Lower leg skin (tissue), 3 donors: ENCODE measurements around the gene PRSS23.

Source experiments
- POLR2A ChIP-seq, 2 donors: fragments of 450-650 bp; IDR thresholded peaks; one replicate each; pipeline ENCODE4 v1.6.1; 2016 to 2017; ENCODE audit warnings: antibody characterized with exemption in 2 of 2, mild to moderate bottlenecking in 1 of 2, moderate library complexity in 1 of 2
- TF ChIP-seq, protein P1 (sequence below), 3 donors: fragments of 450-650 bp; IDR thresholded peaks; one replicate each; pipeline ENCODE4 v1.5.1; 2016; ENCODE audit warnings: antibody characterized with exemption in 3 of 3, mild to moderate bottlenecking in 3 of 3, moderate library complexity in 2 of 3

DNA sequence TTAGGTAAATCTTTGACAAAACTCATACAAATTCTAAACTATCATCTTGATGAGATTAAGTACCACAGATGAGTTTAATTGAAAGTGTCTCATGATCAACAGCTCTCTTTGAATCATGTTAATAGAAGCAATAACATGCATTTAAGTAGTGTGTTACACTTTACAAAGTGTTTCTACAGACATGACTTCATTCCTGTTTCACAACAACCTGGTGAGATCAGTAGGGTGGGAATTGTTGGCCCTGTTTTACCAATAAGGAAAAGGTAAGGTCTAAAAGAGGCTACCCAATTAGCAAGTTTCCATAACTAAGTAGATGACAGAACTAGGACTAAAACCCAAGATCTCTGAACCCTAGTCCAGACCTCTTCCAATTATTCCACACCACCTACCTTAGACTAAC lies 12.7 kb upstream of the PRSS23 start:
- TF ChIP-seq, protein P1, sequence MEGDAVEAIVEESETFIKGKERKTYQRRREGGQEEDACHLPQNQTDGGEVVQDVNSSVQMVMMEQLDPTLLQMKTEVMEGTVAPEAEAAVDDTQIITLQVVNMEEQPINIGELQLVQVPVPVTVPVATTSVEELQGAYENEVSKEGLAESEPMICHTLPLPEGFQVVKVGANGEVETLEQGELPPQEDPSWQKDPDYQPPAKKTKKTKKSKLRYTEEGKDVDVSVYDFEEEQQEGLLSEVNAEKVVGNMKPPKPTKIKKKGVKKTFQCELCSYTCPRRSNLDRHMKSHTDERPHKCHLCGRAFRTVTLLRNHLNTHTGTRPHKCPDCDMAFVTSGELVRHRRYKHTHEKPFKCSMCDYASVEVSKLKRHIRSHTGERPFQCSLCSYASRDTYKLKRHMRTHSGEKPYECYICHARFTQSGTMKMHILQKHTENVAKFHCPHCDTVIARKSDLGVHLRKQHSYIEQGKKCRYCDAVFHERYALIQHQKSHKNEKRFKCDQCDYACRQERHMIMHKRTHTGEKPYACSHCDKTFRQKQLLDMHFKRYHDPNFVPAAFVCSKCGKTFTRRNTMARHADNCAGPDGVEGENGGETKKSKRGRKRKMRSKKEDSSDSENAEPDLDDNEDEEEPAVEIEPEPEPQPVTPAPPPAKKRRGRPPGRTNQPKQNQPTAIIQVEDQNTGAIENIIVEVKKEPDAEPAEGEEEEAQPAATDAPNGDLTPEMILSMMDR (IDR thresholded peaks at IDR 0.05), result no peak
- TF ChIP-seq POLR2A (IDR thresholded peaks at IDR 0.05), result no peak
